ENCODE measurements around the gene HELZ. TPM values are rescaled to one million over a fixed set of nuclear protein-coding genes. Genes with fewer than 3 reads are reported as not detected.
"Not testable (repeated sequence)": the region's sequence is repeated elsewhere in the genome, so short reads cannot be mapped to it uniquely, and the experiment has no call there.

Gene HELZ
- polyA plus RNA-seq, 1 experiment: 8.4 TPM

GRCh38 chr17:67130768-67131167 lies 114.2 kb downstream of the HELZ start:
- TF ChIP-seq, protein P1, sequence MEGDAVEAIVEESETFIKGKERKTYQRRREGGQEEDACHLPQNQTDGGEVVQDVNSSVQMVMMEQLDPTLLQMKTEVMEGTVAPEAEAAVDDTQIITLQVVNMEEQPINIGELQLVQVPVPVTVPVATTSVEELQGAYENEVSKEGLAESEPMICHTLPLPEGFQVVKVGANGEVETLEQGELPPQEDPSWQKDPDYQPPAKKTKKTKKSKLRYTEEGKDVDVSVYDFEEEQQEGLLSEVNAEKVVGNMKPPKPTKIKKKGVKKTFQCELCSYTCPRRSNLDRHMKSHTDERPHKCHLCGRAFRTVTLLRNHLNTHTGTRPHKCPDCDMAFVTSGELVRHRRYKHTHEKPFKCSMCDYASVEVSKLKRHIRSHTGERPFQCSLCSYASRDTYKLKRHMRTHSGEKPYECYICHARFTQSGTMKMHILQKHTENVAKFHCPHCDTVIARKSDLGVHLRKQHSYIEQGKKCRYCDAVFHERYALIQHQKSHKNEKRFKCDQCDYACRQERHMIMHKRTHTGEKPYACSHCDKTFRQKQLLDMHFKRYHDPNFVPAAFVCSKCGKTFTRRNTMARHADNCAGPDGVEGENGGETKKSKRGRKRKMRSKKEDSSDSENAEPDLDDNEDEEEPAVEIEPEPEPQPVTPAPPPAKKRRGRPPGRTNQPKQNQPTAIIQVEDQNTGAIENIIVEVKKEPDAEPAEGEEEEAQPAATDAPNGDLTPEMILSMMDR (IDR thresholded peaks at IDR 0.05; ENCODE audit: insufficient read depth, low read depth, low read length): no peak
- Histone ChIP-seq H3K36me3 (ENCODE audit: control insufficient read depth, insufficient read depth, low read length) (peaks cover 1% of the 10 kb centered on the region; the same call in 1 of the 2 replicates), H3K4me3 (ENCODE audit: low read depth, low read length) (no peak overlapping the region), H3K27me3 (ENCODE audit: control insufficient read depth, insufficient read depth, low read length) (no peaks in the 10 kb centered on the region)
- no peak for DNase-seq (ENCODE audit: low read depth)
- ChIA-PET CTCF (interaction anchor here (0.9 kb wide), 1 partner anchor 19 kb away, joined by 4 read pairs; no protein-coding TSS in a partner anchor), POLR2A (no interaction called here)

- TF ChIP-seq, protein P1 (IDR thresholded peaks at IDR 0.05; ENCODE audit: insufficient read depth, low read depth, low read length): no peak
- H3K4me3 ChIP-seq (ENCODE audit: low read depth, low read length): no peak overlapping the region
- ChIA-PET CTCF (no interaction called here), POLR2A (no interaction called here)
- no peaks in the 10 kb centered on the region for H3K27me3 ChIP-seq (ENCODE audit: control insufficient read depth, insufficient read depth, low read length)
- peaks cover 1% of the 10 kb centered on the region; the same call in 1 of the 2 replicates for H3K36me3 ChIP-seq (ENCODE audit: control insufficient read depth, insufficient read depth, low read length)
- DNase-seq (ENCODE audit: low read depth): no peak
Observed at GRCh38 chr17:67129283-67129682, 115.7 kb downstream of the HELZ start.

DNA sequence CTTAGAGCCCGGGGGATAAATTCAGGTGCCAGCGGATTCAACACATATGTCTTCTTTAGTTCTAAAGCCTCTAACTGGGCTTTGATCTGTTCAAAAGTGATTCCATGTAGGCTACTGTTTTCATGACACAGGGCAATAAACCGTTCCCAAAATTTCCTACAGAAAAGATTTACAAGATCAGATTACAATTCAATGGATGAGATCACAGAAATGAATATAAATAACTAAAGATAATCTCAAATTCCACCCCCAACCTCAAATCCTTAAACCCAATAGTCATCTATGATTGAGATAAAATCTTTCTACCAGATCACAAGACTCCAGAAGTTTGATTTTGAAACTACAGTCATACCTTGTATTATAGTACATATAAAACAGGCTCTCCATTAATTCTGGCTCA lies 116.3 kb downstream of the HELZ start:
- Histone ChIP-seq H3K4me3 (ENCODE audit: low read depth, low read length) (no peak overlapping the region), H3K36me3 (ENCODE audit: control insufficient read depth, insufficient read depth, low read length) (peaks cover 1% of the 10 kb centered on the region; the same call in 1 of the 2 replicates), H3K27me3 (ENCODE audit: control insufficient read depth, insufficient read depth, low read length) (no peaks in the 10 kb centered on the region)
- TF ChIP-seq, protein P1 (IDR thresholded peaks at IDR 0.05; ENCODE audit: insufficient read depth, low read depth, low read length): no peak
- ChIA-PET CTCF (no interaction called here), POLR2A (no interaction called here)
- no peak for DNase-seq (ENCODE audit: low read depth)

DNA sequence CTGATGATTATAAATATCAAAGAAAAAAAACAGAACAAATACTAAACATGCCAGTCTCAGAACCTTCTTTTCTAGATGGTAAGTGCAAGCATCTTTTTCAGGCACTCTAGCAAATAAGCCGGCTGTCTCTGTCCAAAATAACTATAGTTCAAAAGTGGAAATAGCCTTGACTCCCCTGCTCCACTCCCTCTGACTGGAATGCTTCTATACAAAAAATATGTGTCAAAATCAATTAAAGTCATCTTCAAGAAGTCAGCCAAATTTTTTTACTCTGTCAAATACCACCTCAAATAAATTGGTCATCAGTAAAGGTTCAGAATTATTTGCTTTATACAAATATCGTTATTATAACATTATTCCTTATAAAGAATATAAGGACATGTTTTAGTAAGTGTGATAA lies 117.1 kb downstream of the HELZ start:
- H3K27me3 ChIP-seq (ENCODE audit: control insufficient read depth, insufficient read depth, low read length): no peaks in the 10 kb centered on the region
- peaks cover 1% of the 10 kb centered on the region; the same call in 1 of the 2 replicates for H3K36me3 ChIP-seq (ENCODE audit: control insufficient read depth, insufficient read depth, low read length)
- DNase-seq (ENCODE audit: low read depth): no peak
- no peak overlapping the region for H3K4me3 ChIP-seq (ENCODE audit: low read depth, low read length)
- POLR2A ChIA-PET: no interaction called here
- TF ChIP-seq, protein P1 (IDR thresholded peaks at IDR 0.05; ENCODE audit: insufficient read depth, low read depth, low read length): no peak
- CTCF ChIA-PET: no interaction called here

DNA sequence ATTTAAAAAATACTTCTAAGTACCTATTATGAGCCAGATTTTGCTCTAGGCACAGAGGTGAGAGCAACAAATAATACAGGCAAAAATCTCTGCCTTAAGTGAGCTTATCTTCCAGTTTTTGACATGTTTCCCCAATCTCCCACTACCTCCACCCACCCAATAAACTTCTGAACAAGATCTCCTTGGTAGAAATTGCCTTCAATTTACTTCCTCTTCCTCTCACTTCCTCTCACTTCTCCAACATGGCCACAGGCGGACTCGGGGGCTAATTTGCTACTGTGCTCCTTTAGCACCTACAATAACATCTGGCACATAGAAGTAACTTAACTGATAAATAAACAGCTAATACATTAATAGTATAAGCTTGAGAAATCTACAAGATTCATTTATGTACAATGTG lies 118.0 kb downstream of the HELZ start:
- CTCF ChIA-PET: interaction anchor here (1.1 kb wide), 1 partner anchor 13 kb away, joined by 3 read pairs; no protein-coding TSS in a partner anchor
- H3K4me3 ChIP-seq (ENCODE audit: low read depth, low read length): no peak overlapping the region
- no peak for DNase-seq (ENCODE audit: low read depth)
- H3K36me3 ChIP-seq (ENCODE audit: control insufficient read depth, insufficient read depth, low read length): peaks cover 1% of the 10 kb centered on the region; the same call in 1 of the 2 replicates
- POLR2A ChIA-PET: no interaction called here
- H3K27me3 ChIP-seq (ENCODE audit: control insufficient read depth, insufficient read depth, low read length): no peaks in the 10 kb centered on the region
- TF ChIP-seq, protein P1 (IDR thresholded peaks at IDR 0.05; ENCODE audit: insufficient read depth, low read depth, low read length): no peak

DNA sequence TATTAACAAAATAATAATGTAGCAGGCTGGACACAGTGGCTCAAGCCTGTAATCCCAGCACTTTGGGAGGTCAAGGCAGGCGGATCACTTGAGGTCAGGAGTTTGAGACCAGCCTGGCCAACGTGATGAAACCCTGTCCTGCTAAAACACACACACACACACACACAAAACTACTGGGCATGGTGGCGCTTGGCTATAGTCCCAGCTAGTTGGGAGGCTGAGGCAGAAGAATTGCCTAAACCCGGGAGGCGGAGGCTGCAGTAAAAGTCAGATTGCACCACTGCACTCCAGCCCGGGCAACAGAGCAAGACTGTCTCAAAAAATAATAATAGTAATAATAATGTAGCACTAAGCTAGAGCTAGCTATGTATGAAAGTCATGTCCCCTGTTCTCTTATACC lies 118.5 kb downstream of the HELZ start:
- H3K36me3 ChIP-seq (ENCODE audit: control insufficient read depth, insufficient read depth, low read length); H3K4me3 ChIP-seq (ENCODE audit: low read depth, low read length); POLR2A ChIA-PET; DNase-seq (ENCODE audit: low read depth); H3K27me3 ChIP-seq (ENCODE audit: control insufficient read depth, insufficient read depth, low read length): not testable (repeated sequence)
- CTCF ChIA-PET: interaction anchor here (1.1 kb wide), 1 partner anchor 14 kb away, joined by 3 read pairs; no protein-coding TSS in a partner anchor
